H7 (cell line): ENCODE data around the gene OR9A2. TPM values are rescaled to one million over a fixed set of nuclear protein-coding genes. Genes with fewer than 3 reads are reported as not detected.
"Not testable (repeated sequence)": the region's sequence is repeated elsewhere in the genome, so short reads cannot be mapped to it uniquely, and the experiment has no call there.

Source experiments
- DNase-seq: peaks from one replicate; pipeline ENCODE4 v3.0.0; 2012
- H3K27me3 ChIP-seq: 2 replicates; pipeline ENCODE4 v1.6.0; 2011; ENCODE audit warnings: mild to moderate bottlenecking, low read length; ENCODE audit not compliant: control insufficient read depth, insufficient read depth
- H3K36me3 ChIP-seq: replicated peaks from 2 replicates; pipeline ENCODE4 v1.5.1; 2011; ENCODE audit warnings: low read length; ENCODE audit not compliant: control insufficient read depth, insufficient read depth
- H3K4me3 ChIP-seq: 2 replicates; pipeline ENCODE4 v1.5.1; 2011; ENCODE audit warnings: low read depth, mild to moderate bottlenecking, control low read depth, low read length, moderate library complexity; ENCODE audit not compliant: insufficient read depth
- total RNA-seq: library from RNA; depleted of rRNA; stranded (reverse); fragments of >200 nt; shearing (Covaris generic); gene quantifications from 2 replicates; pipeline ENCODE4 v1.2.3, GENCODE V29; 2014

The OR9A2 gene
- total RNA-seq, 1 experiment from 2014 or later: not detected

DNA sequence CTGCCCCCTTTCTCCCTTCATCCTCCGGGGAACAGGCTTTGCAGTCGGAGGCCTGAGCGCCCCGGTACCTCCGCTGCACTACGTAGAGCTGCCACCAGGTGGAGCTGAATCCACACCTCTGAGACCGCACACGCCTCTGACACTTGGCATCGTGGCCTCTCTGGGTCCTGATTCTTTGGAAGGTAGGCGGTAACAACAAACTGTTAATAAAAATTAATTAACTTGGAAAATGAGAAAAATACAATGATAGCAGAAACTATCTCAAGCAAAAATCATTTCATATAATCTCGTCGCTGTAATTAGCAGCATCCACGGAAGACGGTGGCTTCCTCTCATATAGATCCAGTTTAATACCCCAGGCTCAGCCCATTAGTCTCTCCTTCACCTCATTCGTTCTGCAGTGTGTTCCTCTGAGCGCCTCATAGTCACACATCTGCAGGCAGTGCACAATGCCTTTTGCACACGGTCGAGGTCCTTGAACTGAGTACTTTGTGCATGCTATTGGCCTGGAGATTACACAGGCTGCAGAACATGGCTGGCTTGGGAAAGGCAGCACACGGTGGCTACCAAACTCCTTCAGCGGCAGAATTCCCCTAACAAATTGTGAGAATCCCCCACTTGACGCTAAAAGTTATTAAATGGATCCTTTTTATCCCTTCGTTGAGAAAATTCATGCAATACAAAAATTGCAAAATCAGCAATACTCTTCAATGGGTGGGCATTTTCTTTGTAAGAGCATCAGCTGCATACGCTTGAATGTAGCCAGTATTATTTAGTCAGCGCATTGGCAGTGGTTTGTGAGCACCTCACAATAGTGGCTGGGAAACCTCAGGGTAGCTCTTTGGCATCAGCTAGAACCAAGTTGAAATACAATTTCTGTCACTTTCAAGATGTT lies 18.7 kb downstream of the OR9A2 start:
- DNase-seq: peak; percentile 63
- Histone ChIP-seq H3K36me3 (no peaks in the 10 kb centered on the region), H3K4me3 (no peak overlapping the region), H3K27me3 (no peaks in the 10 kb centered on the region)

DNA sequence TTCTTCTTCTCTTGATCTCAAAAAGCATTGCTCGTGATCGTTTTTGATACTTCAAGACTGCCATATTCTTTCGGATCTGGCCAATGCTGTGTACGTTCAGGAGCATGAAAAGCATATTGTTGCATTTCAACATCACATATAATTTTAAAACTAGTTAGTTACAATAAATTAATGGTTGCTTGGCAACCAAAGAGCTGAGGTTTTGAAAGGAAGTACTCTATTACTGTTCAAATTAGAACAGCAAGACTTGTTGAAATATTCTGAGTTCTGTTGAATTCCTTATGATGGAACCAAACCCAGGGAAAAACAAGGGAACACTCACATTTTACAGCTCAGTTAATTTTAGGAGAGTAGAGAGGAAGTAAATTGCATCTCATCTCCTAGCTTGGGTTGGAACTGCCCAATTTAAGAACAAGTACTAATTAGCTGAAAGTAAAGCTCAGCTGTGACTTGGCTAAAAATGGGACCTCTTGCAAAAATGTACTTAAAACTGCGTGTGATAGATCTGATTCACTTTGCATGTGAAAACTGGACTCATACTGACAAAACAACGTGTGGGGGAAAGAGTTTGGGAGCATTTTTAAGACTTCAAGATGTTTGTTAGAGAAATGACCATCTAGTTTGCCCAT lies 21.2 kb downstream of the OR9A2 start:
- Histone ChIP-seq H3K27me3 (no peaks in the 10 kb centered on the region), H3K36me3 (no peaks in the 10 kb centered on the region), H3K4me3 (no peak overlapping the region)
- DNase-seq: no peak

DNA sequence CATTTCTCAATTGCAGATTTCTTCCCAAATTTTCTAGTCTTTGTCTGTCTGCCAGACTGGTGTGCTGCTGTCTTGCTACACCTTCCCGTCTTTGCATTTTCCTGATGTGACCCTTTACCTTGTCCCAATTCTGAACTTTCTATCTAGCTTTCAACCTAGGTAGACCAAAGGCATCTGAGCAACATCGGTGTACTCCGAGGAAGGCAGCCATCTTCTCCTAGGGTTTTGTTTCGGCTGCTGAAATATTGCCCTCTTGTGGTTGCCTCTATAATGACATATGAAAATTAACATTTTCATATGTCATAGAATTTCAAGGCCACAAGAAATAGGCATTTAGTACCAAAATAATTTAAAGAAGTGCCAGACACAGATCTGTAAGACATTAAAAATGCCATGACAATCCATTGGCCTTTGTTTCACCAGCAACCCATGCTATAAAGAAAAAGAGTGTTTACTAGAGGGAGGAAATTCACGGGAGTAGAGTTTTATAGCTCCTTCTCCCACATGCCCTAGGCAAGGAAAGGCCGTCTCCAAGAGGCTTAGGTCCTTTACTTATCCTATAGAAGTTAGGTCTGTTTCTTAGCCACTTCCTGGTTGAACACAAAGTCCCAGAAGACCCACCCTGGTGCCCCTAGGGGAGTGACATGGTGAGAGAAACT lies 23.4 kb downstream of the OR9A2 start:
- Histone ChIP-seq H3K27me3 (no peaks in the 10 kb centered on the region), H3K36me3 (no peaks in the 10 kb centered on the region), H3K4me3 (no peak overlapping the region)
- peak; percentile 27 for DNase-seq

DNA sequence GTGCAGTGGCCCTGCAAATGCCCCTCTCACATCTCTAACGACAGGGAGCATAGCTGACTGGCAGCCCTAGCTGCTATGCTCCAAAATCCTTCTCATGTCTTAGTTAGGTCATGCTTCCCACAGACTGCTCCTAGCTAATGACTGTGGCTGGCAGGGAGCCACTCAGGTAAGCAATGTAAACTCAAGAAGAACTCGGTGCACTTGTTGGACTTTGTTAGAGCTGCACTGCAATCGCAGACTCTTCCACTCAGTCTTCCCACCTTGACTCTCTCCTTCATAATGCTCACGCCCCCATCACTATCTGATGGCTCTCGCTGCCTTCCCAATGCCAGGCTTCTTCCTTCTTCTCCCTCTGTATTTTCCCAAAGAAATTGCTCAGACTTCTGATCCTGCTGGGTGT lies 24.0 kb downstream of the OR9A2 start:
- Histone ChIP-seq H3K36me3 (no peaks in the 10 kb centered on the region), H3K27me3 (no peaks in the 10 kb centered on the region), H3K4me3 (no peak overlapping the region)
- no peak for DNase-seq

DNA sequence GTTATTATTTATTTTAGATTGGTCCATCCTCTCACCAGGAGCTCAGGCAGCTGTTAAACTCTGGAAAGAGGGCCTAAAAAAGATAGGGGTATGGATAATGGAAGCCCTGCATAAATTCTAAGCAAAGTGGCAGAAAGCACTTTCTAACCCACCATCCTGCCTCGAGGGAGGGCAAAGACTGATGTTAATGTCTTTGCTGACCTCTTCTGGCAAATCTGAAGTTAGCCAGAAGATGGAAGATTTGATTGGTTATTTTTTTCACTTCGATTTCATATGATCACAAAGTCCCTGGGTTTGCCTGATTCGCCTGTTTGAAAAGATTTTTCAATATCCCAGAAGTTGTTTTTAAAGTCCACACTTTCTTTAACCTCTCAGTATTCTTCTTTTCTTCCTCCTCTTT lies 24.8 kb downstream of the OR9A2 start:
- Histone ChIP-seq H3K4me3 (no peak overlapping the region), H3K27me3 (no peaks in the 10 kb centered on the region), H3K36me3 (no peaks in the 10 kb centered on the region)
- peak; percentile 20 for DNase-seq

DNA sequence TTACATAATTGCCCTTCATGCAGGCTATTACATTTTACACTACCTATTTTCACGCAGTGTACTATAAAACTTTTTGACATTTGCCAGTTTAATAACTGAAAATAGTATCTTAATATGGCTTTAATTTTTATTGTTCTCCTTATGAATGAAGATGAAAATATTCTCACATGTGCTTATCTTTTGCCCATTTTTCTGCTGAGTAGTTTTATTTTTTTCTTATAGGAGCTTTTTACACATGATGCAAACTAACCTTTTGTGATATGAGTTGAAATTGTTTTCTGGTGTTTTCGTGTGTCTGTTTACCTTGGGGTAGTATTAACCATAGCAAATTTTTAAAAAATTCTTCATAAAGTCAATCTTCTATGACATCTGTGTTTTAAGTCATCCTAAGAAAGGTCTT lies 26.3 kb downstream of the OR9A2 start:
- Histone ChIP-seq H3K36me3 (no peaks in the 10 kb centered on the region), H3K4me3 (no peak overlapping the region), H3K27me3 (no peaks in the 10 kb centered on the region)
- no peak for DNase-seq

DNA sequence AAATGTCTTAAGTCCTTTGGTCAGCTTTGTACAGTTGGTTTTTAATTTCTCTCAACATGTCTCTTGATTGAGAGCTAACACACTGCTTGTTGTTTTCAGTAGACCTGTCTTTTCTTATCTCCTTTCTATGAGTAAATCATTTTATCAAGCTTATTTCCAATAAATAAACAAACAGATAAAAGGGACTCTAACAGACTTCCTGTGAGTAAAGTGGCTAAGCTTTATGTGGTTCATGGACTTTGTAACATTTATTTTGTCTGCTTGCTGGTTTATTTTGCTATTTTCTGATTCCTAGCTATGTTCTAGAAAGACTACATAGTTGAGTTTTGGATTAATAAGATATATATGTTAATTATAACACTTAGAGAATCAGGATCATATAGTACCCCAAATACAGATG lies 27.1 kb downstream of the OR9A2 start:
- Histone ChIP-seq H3K4me3 (no peak overlapping the region), H3K36me3 (no peaks in the 10 kb centered on the region), H3K27me3 (no peaks in the 10 kb centered on the region)
- no peak for DNase-seq

DNA sequence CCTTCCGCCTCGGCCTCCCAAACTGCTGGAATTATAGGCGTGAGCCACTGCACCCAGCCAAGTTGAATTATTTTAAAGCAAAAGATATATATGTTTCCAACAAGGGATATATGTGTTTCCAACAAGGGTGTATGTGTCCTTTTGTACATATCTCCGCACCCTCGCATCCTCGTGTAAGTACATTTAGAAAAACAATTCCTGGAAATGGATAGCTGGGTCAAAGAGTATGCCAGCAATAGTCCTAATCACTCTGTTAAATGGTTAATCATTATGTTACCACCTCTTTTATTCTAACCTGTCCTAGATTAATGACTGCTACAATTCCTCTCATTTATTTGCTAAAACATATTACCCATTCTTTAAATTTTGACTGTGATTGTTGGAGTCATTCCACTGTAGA lies 28.0 kb downstream of the OR9A2 start:
- no peak for DNase-seq
- Histone ChIP-seq H3K4me3 (no peak overlapping the region), H3K27me3 (no peaks in the 10 kb centered on the region), H3K36me3 (no peaks in the 10 kb centered on the region)

DNA sequence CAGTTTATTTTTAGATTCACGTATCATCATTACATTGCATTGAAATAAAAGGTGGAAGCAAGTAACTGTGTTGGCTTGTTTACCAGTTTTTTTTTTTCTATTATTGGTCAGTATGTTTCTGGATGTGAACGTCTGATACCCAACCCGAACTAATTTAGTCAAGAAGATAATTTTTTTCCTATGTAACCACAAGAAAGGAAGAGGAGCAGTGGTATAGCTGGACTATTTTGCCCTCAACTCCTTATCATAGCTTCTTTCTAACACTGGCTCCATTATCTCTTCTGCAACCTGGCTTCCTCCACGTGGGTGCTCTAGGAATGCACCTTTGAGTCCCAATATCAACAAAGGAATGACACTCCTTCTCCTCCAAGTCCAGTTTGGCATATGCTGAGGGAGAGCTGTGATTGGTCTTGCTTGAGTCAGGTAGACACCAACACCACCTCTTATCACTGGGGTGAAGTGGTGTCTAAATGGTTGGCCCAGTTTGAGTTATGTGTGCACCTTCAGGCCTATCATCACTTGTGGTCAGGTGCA lies 29.4 kb downstream of the OR9A2 start:
- no peak for DNase-seq
- no peaks in the 10 kb centered on the region for H3K36me3 ChIP-seq
- H3K4me3 ChIP-seq: no peak overlapping the region
- H3K27me3 ChIP-seq: no peaks in the 10 kb centered on the region

DNA sequence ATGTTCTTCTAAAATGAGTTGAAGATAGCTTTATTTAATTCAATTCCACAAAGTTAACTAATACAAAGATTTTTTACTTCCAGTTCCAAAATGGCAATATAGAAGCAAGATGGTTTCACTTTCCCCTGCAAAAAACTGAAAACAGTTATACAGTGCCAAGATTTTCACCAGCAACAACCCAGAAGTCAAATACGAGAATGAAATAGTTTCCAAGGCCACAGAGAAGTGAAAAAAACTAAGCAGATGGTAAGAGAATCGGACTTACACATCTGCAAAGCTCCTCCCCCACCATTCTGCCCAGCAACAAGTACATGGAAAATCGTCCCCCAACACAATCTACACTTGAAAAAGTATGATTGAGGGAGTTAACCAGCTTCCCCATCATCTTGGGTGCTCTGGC lies 34.5 kb downstream of the OR9A2 start:
- Histone ChIP-seq H3K27me3 (no peaks in the 10 kb centered on the region), H3K36me3 (no peaks in the 10 kb centered on the region)

DNA sequence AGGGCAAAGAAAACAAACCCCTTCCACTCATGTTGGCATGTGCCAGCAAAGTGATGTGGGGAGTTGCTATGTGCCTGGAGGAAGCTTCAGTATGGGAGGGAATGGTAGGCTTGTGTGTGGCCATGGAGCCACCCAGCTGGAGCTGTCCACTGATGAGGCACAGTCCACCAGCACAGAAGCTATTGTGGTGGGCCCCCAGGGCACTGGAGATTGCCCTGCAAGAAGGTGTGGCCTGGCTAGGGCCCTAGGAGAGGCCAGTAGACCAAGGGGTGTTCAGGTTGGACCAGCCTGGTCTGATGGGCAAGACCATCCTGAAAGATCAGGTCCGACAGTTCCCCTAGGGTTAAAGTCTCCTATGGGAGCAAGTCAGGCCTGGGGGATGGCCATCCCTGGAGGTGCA lies 42.6 kb downstream of the OR9A2 start:
- no peaks in the 10 kb centered on the region for H3K27me3 ChIP-seq
- H3K36me3 ChIP-seq: no peaks in the 10 kb centered on the region
- H3K4me3 ChIP-seq: no peak overlapping the region
- no peak for DNase-seq

More for the DNA sequence above, 34.5 kb downstream of the OR9A2 start:
- H3K4me3 ChIP-seq: no peak overlapping the region
- DNase-seq: no peak

DNA sequence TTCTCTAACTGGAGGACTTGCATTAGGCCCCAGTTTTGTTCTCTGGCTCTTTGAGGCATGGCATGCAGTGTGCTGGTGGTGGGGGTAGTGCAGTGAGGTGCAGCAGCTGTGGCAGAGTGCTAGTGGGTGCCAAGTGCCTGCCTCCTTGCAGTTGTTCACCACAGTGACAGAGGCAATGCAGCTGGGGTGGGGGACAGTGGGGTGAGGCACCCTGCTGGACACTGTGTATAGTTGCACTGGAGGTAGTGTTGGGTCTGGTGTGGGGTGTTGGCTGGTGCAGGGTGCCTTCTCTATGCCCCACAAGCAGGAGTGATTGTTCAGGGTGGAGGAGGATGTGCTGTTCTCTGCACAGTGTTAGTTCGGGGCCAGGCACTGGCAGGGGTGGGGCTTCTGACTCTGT lies 43.1 kb downstream of the OR9A2 start:
- no peaks in the 10 kb centered on the region for H3K36me3 ChIP-seq
- DNase-seq: no peak
- H3K27me3 ChIP-seq: no peaks in the 10 kb centered on the region
- no peak overlapping the region for H3K4me3 ChIP-seq

DNA sequence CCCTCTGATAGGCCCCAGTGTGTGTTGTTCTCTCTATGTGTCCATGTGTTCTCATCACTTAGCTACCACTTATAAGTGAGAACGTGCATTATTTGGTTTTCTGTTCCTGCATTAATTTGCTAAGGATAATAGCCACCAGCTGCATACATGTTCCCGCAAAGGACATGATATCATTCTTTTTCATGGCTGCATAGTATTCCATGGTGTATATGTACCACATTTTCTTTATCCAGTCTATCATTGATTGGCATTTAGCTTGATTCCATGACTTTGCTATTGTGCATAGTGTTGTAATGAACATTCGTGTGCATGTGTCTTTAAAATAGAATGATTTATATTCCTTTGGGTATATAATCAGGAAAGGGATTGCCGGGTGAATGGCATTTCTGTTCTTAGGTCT lies 48.5 kb downstream of the OR9A2 start:
- not testable (repeated sequence) for DNase-seq, H3K27me3 ChIP-seq, H3K36me3 ChIP-seq, H3K4me3 ChIP-seq
